ENCODE data around the gene FAM50A. TPM values are rescaled to one million over a fixed set of nuclear protein-coding genes. Genes with fewer than 3 reads are reported as not detected.

The FAM50A gene
- total RNA-seq, 1 donor from 2014 or later: 108 TPM

DNA sequence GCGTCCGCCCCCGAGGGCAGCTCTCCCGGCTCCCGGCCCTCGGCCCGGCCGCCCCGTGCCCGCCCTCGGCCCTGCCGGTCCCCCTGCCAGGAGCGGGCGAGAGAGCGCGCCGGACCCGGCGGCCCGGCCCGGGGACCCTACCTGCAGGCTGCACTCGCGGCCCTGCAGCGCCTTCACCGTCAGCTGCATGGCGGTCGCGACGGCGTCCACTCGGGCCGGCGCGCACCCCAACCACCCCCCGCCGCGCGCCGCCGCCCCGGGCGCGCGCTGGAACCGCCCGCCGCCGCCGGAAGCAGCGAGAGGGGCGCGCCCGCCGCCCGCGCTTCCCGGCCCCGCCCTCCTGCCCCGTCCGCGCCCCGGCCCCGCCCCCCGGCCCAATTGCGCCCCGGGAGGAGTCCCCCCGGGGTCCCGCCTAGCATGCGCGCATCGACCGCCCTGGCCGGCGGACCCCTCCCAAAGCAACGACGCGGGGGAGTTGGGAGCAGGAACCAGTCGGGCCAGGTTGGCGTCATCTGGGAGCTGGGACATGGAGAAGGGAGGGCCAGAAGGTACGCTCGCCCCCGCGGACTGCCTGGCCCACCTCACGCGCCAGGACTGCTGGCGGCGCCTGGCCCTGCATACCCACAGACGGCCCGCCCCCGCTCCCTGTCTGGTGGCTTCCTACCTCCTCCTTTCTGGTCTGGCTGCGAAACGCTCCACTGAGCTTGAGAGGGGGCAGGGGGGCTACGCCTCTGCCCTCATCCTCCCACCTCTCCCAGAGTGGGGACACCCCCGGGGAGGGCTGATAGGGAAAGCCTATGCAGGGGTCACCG lies 42.7 kb downstream of the FAM50A start, which contains the start of gene UBL4A:
Gene UBL4A, minus strand, starts transcription at position 220 of the 812 bp plus-strand sequence. Its CDS starts 31 bp downstream, at position 189.
- H3K27ac Mint-ChIP-seq (ENCODE audit: unreplicated experiment): peak within 1 kb of the TSS; percentile 12
- no peak for DNase-seq (ENCODE audit: low spot score)
- no peaks in the 10 kb centered on the region for H3K27me3 Mint-ChIP-seq (ENCODE audit: low read depth)

DNA sequence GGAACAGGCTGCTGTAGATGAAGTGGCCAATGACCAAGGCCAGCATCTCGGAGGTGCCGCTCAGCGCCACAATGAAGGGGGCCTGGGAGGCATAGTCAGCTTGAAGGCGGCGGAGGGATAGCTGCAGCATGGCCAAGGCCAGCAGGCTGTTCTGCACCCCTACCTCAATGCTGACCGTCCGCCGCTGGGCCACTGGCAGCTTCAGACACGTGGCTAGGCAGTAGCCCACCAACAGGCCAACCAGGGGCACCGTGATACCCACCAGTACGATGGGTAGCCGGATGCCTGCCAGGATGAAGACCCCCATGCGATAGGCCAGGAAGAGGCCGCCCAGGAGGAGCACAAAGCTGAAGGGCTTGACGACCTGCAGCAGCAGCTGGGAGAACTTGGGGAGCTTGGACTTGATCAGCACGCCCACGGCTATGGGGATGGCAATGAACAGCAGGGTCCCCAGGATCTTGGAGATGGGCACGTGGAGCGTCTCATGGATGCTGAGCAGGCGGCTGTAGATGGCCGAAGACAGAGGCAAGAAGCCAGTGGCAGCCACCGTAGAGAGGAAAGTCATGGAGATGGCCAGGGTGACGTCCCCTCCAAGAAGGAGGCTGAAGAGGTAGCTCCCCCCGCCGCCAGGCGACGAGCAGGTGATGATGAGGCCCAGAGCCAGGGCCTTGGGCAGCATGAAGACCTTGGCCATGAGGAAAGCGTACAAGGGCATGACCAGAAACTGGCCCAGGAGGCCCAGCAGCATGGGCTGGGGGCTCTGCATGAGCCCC lies 43.8 kb downstream of the FAM50A start:
- H3K27me3 Mint-ChIP-seq (ENCODE audit: low read depth): no peaks in the 10 kb centered on the region
- H3K27ac Mint-ChIP-seq (ENCODE audit: unreplicated experiment): no peak overlapping the region
- H3K4me3 Mint-ChIP-seq (ENCODE audit: unreplicated experiment): no peak overlapping the region
- peaks cover 4% of the 10 kb centered on the region for H3K9me3 Mint-ChIP-seq (ENCODE audit: low read depth)
- TF ChIP-seq, protein P1, sequence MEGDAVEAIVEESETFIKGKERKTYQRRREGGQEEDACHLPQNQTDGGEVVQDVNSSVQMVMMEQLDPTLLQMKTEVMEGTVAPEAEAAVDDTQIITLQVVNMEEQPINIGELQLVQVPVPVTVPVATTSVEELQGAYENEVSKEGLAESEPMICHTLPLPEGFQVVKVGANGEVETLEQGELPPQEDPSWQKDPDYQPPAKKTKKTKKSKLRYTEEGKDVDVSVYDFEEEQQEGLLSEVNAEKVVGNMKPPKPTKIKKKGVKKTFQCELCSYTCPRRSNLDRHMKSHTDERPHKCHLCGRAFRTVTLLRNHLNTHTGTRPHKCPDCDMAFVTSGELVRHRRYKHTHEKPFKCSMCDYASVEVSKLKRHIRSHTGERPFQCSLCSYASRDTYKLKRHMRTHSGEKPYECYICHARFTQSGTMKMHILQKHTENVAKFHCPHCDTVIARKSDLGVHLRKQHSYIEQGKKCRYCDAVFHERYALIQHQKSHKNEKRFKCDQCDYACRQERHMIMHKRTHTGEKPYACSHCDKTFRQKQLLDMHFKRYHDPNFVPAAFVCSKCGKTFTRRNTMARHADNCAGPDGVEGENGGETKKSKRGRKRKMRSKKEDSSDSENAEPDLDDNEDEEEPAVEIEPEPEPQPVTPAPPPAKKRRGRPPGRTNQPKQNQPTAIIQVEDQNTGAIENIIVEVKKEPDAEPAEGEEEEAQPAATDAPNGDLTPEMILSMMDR (IDR thresholded peaks at IDR 0.05): no peak
- peaks cover 16% of the 10 kb centered on the region for H3K4me1 Mint-ChIP-seq (ENCODE audit: low read depth)
- DNase-seq (ENCODE audit: low spot score): no peak
- H3K36me3 Mint-ChIP-seq (ENCODE audit: low read depth): peaks cover 7% of the 10 kb centered on the region

More for the DNA sequence above, 42.7 kb downstream of the FAM50A start, which contains the start of gene UBL4A:
- H3K9me3 Mint-ChIP-seq (ENCODE audit: low read depth): peaks cover 4% of the 10 kb centered on the region
- peaks cover 16% of the 10 kb centered on the region for H3K4me1 Mint-ChIP-seq (ENCODE audit: low read depth)
- H3K4me3 Mint-ChIP-seq (ENCODE audit: unreplicated experiment): peak within 1 kb of the TSS; percentile 68
- TF ChIP-seq, protein P1 (IDR thresholded peaks at IDR 0.05): no peak
- peaks cover 7% of the 10 kb centered on the region for H3K36me3 Mint-ChIP-seq (ENCODE audit: low read depth)

DNA sequence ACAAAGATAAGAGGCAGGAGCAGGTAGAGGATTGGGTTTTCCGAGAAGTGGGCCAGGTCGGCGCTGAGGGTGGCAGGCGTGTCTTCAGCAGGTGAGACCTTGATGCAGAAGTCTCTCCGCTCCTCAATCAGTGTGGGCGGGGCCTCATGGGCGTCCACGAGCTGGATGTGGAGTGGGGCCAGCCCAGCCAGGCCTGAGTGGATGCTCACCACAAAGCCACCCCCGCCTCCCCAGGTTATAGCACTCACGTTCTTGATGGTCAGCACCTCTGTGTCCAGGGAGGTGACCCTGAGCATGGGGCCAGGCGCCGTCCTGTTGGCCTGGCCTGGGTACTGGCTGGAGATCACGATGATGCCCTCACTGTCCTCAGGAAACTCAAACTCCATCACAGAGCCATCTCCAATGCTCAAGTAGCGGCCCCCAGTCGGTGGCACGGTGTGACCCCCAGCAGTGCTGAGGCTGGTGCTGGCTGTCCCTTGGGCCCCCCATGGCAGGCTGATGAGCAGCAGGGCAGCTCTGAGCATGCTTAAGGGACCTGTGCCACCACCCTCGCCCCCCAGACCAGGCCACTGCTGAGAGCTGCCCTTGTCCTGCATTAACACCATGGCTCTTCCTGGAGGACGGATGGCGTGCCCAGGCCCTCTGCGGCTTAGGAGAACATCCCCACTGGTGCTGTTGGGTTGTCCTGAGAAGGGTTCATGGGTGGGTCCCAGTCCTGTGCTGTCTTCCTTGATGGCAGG lies 44.6 kb downstream of the FAM50A start:
- TF ChIP-seq, protein P1 (IDR thresholded peaks at IDR 0.05): no peak
- Mint-ChIP-seq H3K9me3 (ENCODE audit: low read depth) (peaks cover 1% of the 10 kb centered on the region), H3K27ac (ENCODE audit: unreplicated experiment) (no peak overlapping the region), H3K4me3 (ENCODE audit: unreplicated experiment) (no peak overlapping the region), H3K4me1 (ENCODE audit: low read depth) (peaks cover 16% of the 10 kb centered on the region), H3K27me3 (ENCODE audit: low read depth) (no peaks in the 10 kb centered on the region), H3K36me3 (ENCODE audit: low read depth) (peaks cover 5% of the 10 kb centered on the region)
- DNase-seq (ENCODE audit: low spot score): no peak

DNA sequence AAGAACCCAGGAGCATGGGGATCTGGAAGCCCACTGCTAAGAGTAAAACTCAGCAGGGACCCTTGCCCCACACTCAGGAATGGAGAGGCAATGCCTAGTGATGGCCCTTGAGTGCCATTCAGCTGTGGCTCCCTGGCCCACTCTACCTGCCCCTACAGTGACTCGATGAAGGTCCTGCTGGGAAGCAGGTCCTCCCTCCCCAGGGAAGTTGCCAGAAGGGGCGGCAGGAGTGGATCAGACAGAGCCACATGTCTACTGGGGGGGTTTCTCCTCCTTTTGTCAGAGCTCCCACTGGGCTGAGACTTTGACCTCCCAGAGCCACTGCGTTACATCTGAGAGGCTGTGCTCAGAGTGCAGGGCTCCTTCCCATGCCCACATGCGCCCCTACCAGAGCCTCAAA lies 45.2 kb downstream of the FAM50A start:
- Mint-ChIP-seq H3K9me3 (ENCODE audit: low read depth) (no peaks in the 10 kb centered on the region), H3K27ac (ENCODE audit: unreplicated experiment) (peak overlapping the region; percentile 88), H3K4me1 (ENCODE audit: low read depth) (peaks cover 16% of the 10 kb centered on the region), H3K4me3 (ENCODE audit: unreplicated experiment) (peak overlapping the region; percentile 78), H3K27me3 (ENCODE audit: low read depth) (no peaks in the 10 kb centered on the region), H3K36me3 (ENCODE audit: low read depth) (peaks cover 4% of the 10 kb centered on the region)
- DNase-seq (ENCODE audit: low spot score): no peak
- TF ChIP-seq, protein P1 (IDR thresholded peaks at IDR 0.05): no peak

DNA sequence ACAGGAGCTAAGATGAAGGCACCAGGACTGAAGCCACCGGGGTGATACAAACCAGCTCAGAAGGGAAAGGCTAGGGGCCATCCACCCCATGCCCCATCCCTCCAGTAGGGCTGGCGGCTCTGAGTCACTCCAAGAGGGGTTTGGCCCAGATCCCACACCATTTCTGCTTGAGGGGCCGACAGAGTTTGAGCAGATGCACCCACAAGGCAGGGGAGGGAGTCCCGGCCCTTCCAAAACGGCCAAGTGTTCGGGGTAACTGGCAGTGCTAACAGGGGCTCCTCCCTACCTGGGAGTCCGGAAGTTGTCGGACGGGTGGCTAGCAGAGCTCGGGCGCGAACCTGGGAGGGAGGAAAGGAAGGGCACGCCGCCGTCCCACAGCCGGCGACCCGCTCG lies 46.1 kb downstream of the FAM50A start:
- H3K4me3 Mint-ChIP-seq (ENCODE audit: unreplicated experiment): peak overlapping the region; percentile 78
- TF ChIP-seq, protein P1 (IDR thresholded peaks at IDR 0.05): no peak
- H3K4me1 Mint-ChIP-seq (ENCODE audit: low read depth): peaks cover 16% of the 10 kb centered on the region
- no peaks in the 10 kb centered on the region for H3K27me3 Mint-ChIP-seq (ENCODE audit: low read depth)
- H3K36me3 Mint-ChIP-seq (ENCODE audit: low read depth): peaks cover 4% of the 10 kb centered on the region
- no peak for DNase-seq (ENCODE audit: low spot score)
- no peaks in the 10 kb centered on the region for H3K9me3 Mint-ChIP-seq (ENCODE audit: low read depth)
- peak overlapping the region; percentile 88 for H3K27ac Mint-ChIP-seq (ENCODE audit: unreplicated experiment)
